Esophagus squamous epithelium (tissue), 4 donors: ENCODE measurements around the gene RASA4.

Experiments
- POLR2A ChIP-seq, 4 donors: fragments of 450-650 bp; IDR thresholded peaks; one replicate each; pipeline ENCODE4 v1.6.1; 2017; ENCODE audit warnings: antibody characterized with exemption in 4 of 4, mild to moderate bottlenecking in 4 of 4, moderate library complexity in 3 of 4
- TF ChIP-seq, protein P1 (sequence below), 6 experiments: fragments of 450-650 bp in 4 of 6; fragments of 200-600 bp in 2 of 6; sonication (generic) in 2 of 6; IDR thresholded peaks; one replicate each; pipeline ENCODE4 v1.5.1; 2016 to 2019; ENCODE audit warnings: antibody characterized with exemption in 6 of 6, mild to moderate bottlenecking in 4 of 6, moderate library complexity in 4 of 6

DNA sequence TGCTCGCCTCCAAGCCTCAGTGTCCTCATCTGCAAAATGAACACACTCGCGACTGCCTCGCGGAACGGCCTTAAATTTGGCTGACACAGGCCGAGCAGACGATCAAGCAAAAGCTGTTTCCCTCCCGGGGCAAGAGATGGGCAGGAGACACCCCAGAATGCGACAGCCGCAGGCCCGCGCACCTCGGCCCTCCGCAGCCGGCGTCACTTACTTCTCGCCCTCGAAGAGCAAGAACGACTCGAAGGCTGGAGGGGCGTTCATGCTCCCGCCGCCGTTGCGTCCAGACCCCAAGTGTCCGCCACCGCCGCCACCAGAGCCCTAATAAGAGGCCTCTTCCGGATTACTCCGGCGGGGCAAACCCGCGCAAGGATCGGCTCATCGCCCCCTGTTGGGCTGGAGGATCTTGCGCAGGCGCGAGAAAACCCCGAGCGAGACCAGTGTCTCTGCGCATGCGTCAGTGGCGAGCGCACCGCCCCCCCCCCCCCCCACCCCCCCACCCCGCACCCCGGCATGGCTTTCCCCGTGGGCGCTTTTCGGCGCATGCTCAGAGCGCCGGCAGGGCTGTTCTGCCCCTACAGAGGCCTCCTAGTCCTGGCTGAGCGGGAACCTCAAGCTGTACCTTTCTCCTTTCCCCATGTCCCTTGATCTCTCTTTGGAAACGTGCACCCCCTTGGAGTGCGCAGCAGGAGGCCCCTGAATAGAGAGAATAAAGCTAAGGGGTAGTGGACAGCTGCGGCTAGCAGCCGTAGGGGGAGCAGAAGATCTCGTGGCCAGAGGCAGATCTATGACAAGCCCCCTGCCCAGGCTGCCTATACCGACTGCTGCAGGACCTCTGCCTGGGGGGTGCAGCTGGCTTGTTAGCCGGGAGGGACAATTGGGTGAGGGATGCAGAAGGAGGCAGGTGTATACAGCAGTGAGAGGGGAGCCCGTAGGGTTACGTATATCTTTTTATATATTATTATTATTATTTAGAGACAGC is 44.0 kb downstream of the RASA4 start, which contains the start of gene POLR2J3:
- TF ChIP-seq, protein P1, sequence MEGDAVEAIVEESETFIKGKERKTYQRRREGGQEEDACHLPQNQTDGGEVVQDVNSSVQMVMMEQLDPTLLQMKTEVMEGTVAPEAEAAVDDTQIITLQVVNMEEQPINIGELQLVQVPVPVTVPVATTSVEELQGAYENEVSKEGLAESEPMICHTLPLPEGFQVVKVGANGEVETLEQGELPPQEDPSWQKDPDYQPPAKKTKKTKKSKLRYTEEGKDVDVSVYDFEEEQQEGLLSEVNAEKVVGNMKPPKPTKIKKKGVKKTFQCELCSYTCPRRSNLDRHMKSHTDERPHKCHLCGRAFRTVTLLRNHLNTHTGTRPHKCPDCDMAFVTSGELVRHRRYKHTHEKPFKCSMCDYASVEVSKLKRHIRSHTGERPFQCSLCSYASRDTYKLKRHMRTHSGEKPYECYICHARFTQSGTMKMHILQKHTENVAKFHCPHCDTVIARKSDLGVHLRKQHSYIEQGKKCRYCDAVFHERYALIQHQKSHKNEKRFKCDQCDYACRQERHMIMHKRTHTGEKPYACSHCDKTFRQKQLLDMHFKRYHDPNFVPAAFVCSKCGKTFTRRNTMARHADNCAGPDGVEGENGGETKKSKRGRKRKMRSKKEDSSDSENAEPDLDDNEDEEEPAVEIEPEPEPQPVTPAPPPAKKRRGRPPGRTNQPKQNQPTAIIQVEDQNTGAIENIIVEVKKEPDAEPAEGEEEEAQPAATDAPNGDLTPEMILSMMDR (IDR thresholded peaks at IDR 0.05): peak in 5 of 6 experiments; percentile 27 to 82 (median 46)
- peak in 1 of 4 donors; percentile 24 for TF ChIP-seq POLR2A (IDR thresholded peaks at IDR 0.05)
